Measurements from ENCODE around the gene THRAP3.

DNA sequence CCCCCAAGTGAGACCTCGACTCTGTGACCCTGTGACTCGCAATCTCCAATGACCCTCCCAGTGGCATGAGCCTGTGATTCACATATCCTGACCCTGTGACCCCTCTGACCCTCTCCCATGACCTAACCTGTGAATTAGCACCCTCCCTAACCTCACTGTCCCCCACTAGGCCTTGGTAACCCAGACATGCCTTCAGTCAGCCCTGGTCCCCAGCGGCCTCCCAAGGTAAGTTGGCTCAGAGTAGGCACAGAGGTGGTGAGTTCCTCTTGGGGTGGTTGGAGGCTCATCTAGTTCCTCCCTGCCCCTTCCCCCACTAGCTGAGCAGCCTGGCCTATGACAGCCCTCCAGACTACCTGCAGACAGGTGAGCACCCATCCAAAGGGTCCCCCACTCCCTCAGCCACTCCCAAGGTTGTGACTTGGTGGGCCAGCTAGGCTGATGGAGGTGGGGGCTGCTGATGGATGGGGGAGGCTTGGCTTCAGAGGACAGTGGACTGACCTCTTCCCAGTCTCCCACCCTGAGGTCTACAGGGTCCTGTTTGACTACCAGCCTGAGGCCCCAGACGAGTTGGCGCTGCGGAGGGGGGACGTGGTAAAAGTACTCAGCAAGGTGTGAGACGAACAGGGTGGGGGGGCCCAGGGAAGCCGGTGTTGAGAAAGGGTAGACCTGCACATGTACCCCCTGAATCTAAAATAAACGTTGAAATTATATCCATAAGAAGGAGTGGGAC, 83.5 kb downstream of the THRAP3 start:
- TF ChIP-seq EZH2phosphoT487 (IDR thresholded peaks at IDR 0.05; ENCODE audit: insufficient read depth, low read depth) (no peak), EZH2 (IDR thresholded peaks at IDR 0.05; ENCODE audit: insufficient read depth, poor library complexity, severe bottlenecking) (no peak)

All from GM23248 (cell line).